Caco-2 (cell line): ENCODE results near the gene LIN28B. TPM values are rescaled to one million over a fixed set of nuclear protein-coding genes. Genes with fewer than 3 reads are reported as not detected.
A peak's percentile ranks its signal among the peaks of the same experiment; 100 is the strongest.

Source experiments
- BruUV-seq: library from RNA; stranded (reverse); fragments of 400-500 nt; replicated peaks from 2 replicates; lab custom pipeline; 2021; lab: Mats Ljungman, UMichigan
- CTCF ChIA-PET: fragments of 300-600 bp; sonication (Branson Sonifier 250); formaldehyde crosslinking; loops from one replicate; lab custom pipeline; 2022; ENCODE audit warnings: antibody characterized with exemption; lab: Charles Lee
- POLR2A ChIA-PET: fragments of 300-600 bp; sonication (Branson Sonifier 250); formaldehyde crosslinking; loops from one replicate; lab custom pipeline; 2022; ENCODE audit warnings: antibody characterized with exemption; lab: Charles Lee
- DNase-seq, 2 experiments: peaks; one replicate each; pipeline versions ENCODE4 v3.0.0 to v3.0.0-alpha.2; 2020 to 2022
- H3K27me3 ChIP-seq: replicated peaks from 2 replicates; pipeline ENCODE4 v1.6.0; 2011; ENCODE audit warnings: low read length; ENCODE audit not compliant: control insufficient read depth, insufficient read depth
- H3K36me3 ChIP-seq: 2 replicates; pipeline ENCODE4 v1.5.1; 2011; ENCODE audit warnings: low read length; ENCODE audit not compliant: control insufficient read depth, insufficient read depth
- H3K4me1 ChIP-seq: fragments of 250-450 bp; sonication (Bioruptor Pico); 2 replicates; pipeline ENCODE4 v1.5.1; 2020; ENCODE audit warnings: mild to moderate bottlenecking
- H3K4me3 ChIP-seq: 2 replicates; pipeline ENCODE4 v1.5.1; 2011; ENCODE audit warnings: low read depth, mild to moderate bottlenecking, control low read depth, low read length
- H3K9me3 ChIP-seq: fragments of 250-450 bp; sonication (Bioruptor Pico); 2 replicates; pipeline ENCODE4 v1.5.1; 2020; ENCODE audit warnings: mild to moderate bottlenecking, moderate library complexity
- H3K27ac Mint-ChIP-seq: one replicate; pipeline ENCODE4 v1.8.0; 2022; ENCODE audit warnings: mixed read lengths; ENCODE audit not compliant: unreplicated experiment
- H3K27me3 Mint-ChIP-seq: one replicate; pipeline ENCODE4 v1.8.0; 2022; ENCODE audit warnings: mixed read lengths; ENCODE audit not compliant: insufficient read depth, unreplicated experiment
- H3K36me3 Mint-ChIP-seq: one replicate; pipeline ENCODE4 v1.8.0; 2022; ENCODE audit warnings: mild to moderate bottlenecking, mixed read lengths; ENCODE audit not compliant: insufficient read depth, unreplicated experiment
- H3K4me1 Mint-ChIP-seq: one replicate; pipeline ENCODE4 v1.8.0; 2022; ENCODE audit warnings: low read depth, mixed read lengths; ENCODE audit not compliant: unreplicated experiment
- H3K4me3 Mint-ChIP-seq: one replicate; pipeline ENCODE4 v1.8.0; 2022; ENCODE audit warnings: mild to moderate bottlenecking, moderate library complexity, mixed read lengths; ENCODE audit not compliant: unreplicated experiment
- H3K9me3 Mint-ChIP-seq: one replicate; pipeline ENCODE4 v1.8.0; 2022; ENCODE audit warnings: mixed read lengths; ENCODE audit not compliant: unreplicated experiment
- CTCF ChIP-seq, 2 experiments: fragments of 200-600 bp in 1 of 2; IDR thresholded peaks; 1 replicate in 1 of 2; 2 replicates in 1 of 2; pipeline versions ENCODE4 v1.5.1 to v1.8.0; 2011 to 2022; ENCODE audit warnings: antibody characterized with exemption in 1 of 2, control low read depth in 1 of 2, inconsistent platforms in 1 of 2, low read depth in 1 of 2, low read length in 1 of 2, mild to moderate bottlenecking in 1 of 2, moderate library complexity in 1 of 2; ENCODE audit not compliant: insufficient read depth in 1 of 2, severe bottlenecking in 1 of 2, unreplicated experiment in 1 of 2
- intact Hi-C: fragments of 100-400 bp; cut with micrococcal nuclease; formaldehyde crosslinking; loops from one replicate; pipeline ENCODE4 v1.10.0; 2022; ENCODE audit not compliant: unreplicated experiment
- total RNA-seq: library from RNA; stranded (reverse); gene quantifications from 2 replicates; pipeline ENCODE4 v1.2.3, GENCODE V29; 2022

Gene LIN28B
- total RNA-seq, 1 experiment from 2014 or later: 6.6 TPM

- H3K27me3 Mint-ChIP-seq: no peaks in the 10 kb centered on the region
- peaks cover under 1% of the 10 kb centered on the region for H3K4me1 Mint-ChIP-seq
- no peaks in the 10 kb centered on the region for H3K9me3 ChIP-seq
- intact Hi-C loops: loop anchor here (1.0 kb wide), 1 partner anchor 82 kb away; no protein-coding TSS in a partner anchor
- H3K27me3 ChIP-seq: no peaks in the 10 kb centered on the region
- POLR2A ChIA-PET: no interaction called here
- no TSS peak for BruUV-seq
- CTCF ChIA-PET: interaction anchor here (1.2 to 3.7 kb wide), 2 partner anchors 42 to 81 kb away, joined by 3 to 13 read pairs; no protein-coding TSS in a partner anchor
- no peak overlapping the region for H3K4me3 Mint-ChIP-seq
- no peaks in the 10 kb centered on the region for H3K36me3 ChIP-seq
- TF ChIP-seq CTCF (IDR thresholded peaks at IDR 0.05; ENCODE audit: insufficient read depth in 1 of 2, low read depth in 1 of 2, low read length in 1 of 2, severe bottlenecking in 1 of 2, unreplicated experiment in 1 of 2): peak; percentile 22 to 34
- H3K4me1 ChIP-seq: peaks cover 6% of the 10 kb centered on the region; the same call in 1 of the 2 replicates
- no peak overlapping the region for H3K4me3 ChIP-seq
- no peaks in the 10 kb centered on the region for H3K36me3 Mint-ChIP-seq
- no peaks in the 10 kb centered on the region for H3K9me3 Mint-ChIP-seq
- DNase-seq: peak in 1 of 2 experiments; percentile 33
- H3K27ac Mint-ChIP-seq: no peak overlapping the region
Measured at GRCh38 chr6:104995989-104996617, 39.2 kb downstream of the LIN28B start.

GRCh38 chr6:105001063-105001462 lies 44.2 kb downstream of the LIN28B start:
- no peak for TF ChIP-seq CTCF (IDR thresholded peaks at IDR 0.05; ENCODE audit: insufficient read depth in 1 of 2, low read depth in 1 of 2, low read length in 1 of 2, severe bottlenecking in 1 of 2, unreplicated experiment in 1 of 2)
- H3K9me3 ChIP-seq: no peaks in the 10 kb centered on the region
- Mint-ChIP-seq H3K36me3 (no peaks in the 10 kb centered on the region), H3K9me3 (no peaks in the 10 kb centered on the region), H3K27ac (no peak overlapping the region), H3K4me3 (no peak overlapping the region), H3K4me1 (peaks cover 13% of the 10 kb centered on the region), H3K27me3 (no peaks in the 10 kb centered on the region)
- peaks cover 5% of the 10 kb centered on the region for H3K4me1 ChIP-seq
- H3K36me3 ChIP-seq: no peaks in the 10 kb centered on the region
- H3K27me3 ChIP-seq: no peaks in the 10 kb centered on the region
- BruUV-seq: no TSS peak
- POLR2A ChIA-PET: no interaction called here
- DNase-seq: no peak
- H3K4me3 ChIP-seq: no peak overlapping the region
- CTCF ChIA-PET: no interaction called here
- intact Hi-C loops: no loop called here

- CTCF ChIA-PET: interaction anchor here (0.5 kb wide), 1 partner anchor 907 kb away, joined by 4 read pairs; no protein-coding TSS in a partner anchor
- no peak overlapping the region for H3K4me3 Mint-ChIP-seq
Measured at GRCh38 chr6:105001906-105002305, 45.0 kb downstream of the LIN28B start.

More at GRCh38 chr6:105001906-105002305, 45.0 kb downstream of the LIN28B start:
- H3K36me3 ChIP-seq: no peaks in the 10 kb centered on the region
- POLR2A ChIA-PET: no interaction called here
- no peak overlapping the region for H3K4me3 ChIP-seq
- no peaks in the 10 kb centered on the region for H3K27me3 ChIP-seq
- no peaks in the 10 kb centered on the region for H3K36me3 Mint-ChIP-seq
- no peaks in the 10 kb centered on the region for H3K9me3 Mint-ChIP-seq
- no peaks in the 10 kb centered on the region for H3K27me3 Mint-ChIP-seq
- peaks cover 13% of the 10 kb centered on the region for H3K4me1 Mint-ChIP-seq
- no peaks in the 10 kb centered on the region for H3K9me3 ChIP-seq
- BruUV-seq: no TSS peak
- no peaks in the 10 kb centered on the region; the same call in 1 of the 2 replicates for H3K4me1 ChIP-seq
- no peak for TF ChIP-seq CTCF (IDR thresholded peaks at IDR 0.05; ENCODE audit: insufficient read depth in 1 of 2, low read depth in 1 of 2, low read length in 1 of 2, severe bottlenecking in 1 of 2, unreplicated experiment in 1 of 2)
- DNase-seq: peak; percentile 13 to 40
- H3K27ac Mint-ChIP-seq: no peak overlapping the region
- intact Hi-C loops: no loop called here
